ENCODE results near the gene MRRF. TPM values are rescaled to one million over a fixed set of nuclear protein-coding genes. Genes with fewer than 3 reads are reported as not detected.

MRRF gene
- total RNA-seq, 1 experiment from 2014 or later = 45.7 TPM

- intact Hi-C loops (cut with micrococcal nuclease; ENCODE audit: unreplicated experiment) = no loop called here
- no peak for TF ChIP-seq CTCF (IDR thresholded peaks at IDR 0.05; ENCODE audit: unreplicated experiment)
- CTCF ChIA-PET = no interaction called here
- Mint-ChIP-seq H3K27me3 (ENCODE audit: unreplicated experiment) (no peaks in the 10 kb centered on the region), H3K36me3 (ENCODE audit: insufficient read depth, unreplicated experiment) (no peaks in the 10 kb centered on the region), H3K4me1 (ENCODE audit: low read depth, unreplicated experiment) (peaks cover 31% of the 10 kb centered on the region), H3K27ac (ENCODE audit: unreplicated experiment) (no peak overlapping the region), H3K9me3 (ENCODE audit: low read depth, unreplicated experiment) (no peaks in the 10 kb centered on the region), H3K4me3 (ENCODE audit: low read depth, unreplicated experiment) (no peak overlapping the region)
- no TSS peak for BruUV-seq (replicated peaks)
- DNase-seq = no peak
Measured at GRCh38 chr9:122380293-122380692, 115.6 kb downstream of the MRRF start.

Other genes starting within 250 kb of the MRRF start
- 10.4 and 10.5 TPM in 2 replicates for gene TTLL11, start 171.6 kb upstream of the MRRF start, total RNA-seq (2022)
- gene NDUFA8, start 105.1 kb upstream of the MRRF start, total RNA-seq (2022) = 33.5 and 38.8 TPM in 2 replicates
- not detected in 2 replicates for gene MORN5, start 105.0 kb upstream of the MRRF start, total RNA-seq (2022)
- 0.97 TPM in 1 of 2 replicates, not detected in the other for gene LHX6, start 35.9 kb upstream of the MRRF start, total RNA-seq (2022)
- gene RBM18, start within 50 bp of the MRRF start, total RNA-seq (2022) = 13.1 and 14.1 TPM in 2 replicates
- gene PTGS1, start 106.1 kb downstream of the MRRF start, total RNA-seq (2022) = 0.66 and 0.71 TPM in 2 replicates
- gene OR1J1, start 213.0 kb downstream of the MRRF start, total RNA-seq (2022) = not detected in 2 replicates
- not detected in 2 replicates for gene OR1J2, start 245.9 kb downstream of the MRRF start, total RNA-seq (2022)

Measured in Calu3 (cell line).